Endothelial cell of umbilical vein (primary cell): ENCODE measurements around the gene NDUFAF7. TPM values are rescaled to one million over a fixed set of nuclear protein-coding genes. Genes with fewer than 3 reads are reported as not detected.
A peak's percentile ranks its signal among the peaks of the same experiment; 100 is the strongest.
"Not testable (repeated sequence)": the region's sequence is repeated elsewhere in the genome, so short reads cannot be mapped to it uniquely, and the experiment has no call there.

Source experiments
- BruUV-seq: library from RNA; stranded (reverse); fragments of 400-500 nt; replicated peaks from 2 replicates; lab custom pipeline; 2021; lab: Mats Ljungman, UMichigan
- CTCF ChIA-PET: fragments of 300-600, 350-600 bp; sonication (Branson Sonifier 250); formaldehyde crosslinking; loops from one replicate; lab custom pipeline; 2021; ENCODE audit warnings: antibody characterized with exemption, inconsistent platforms; lab: Charles Lee
- POLR2A ChIA-PET: fragments of 300-600, 350-600 bp; sonication (Branson Sonifier 250); formaldehyde crosslinking; loops from one replicate; lab custom pipeline; 2021; ENCODE audit warnings: antibody characterized with exemption, inconsistent platforms; lab: Charles Lee
- DNase-seq: peaks from one replicate; pipeline ENCODE4 v3.0.0-alpha.2; 2011; ENCODE audit warnings: low read depth, low spot score
- FAIRE-seq: peaks from 2 replicates; lab custom pipeline; 2011; peaks lifted over from hg19 to GRCh38; lab: Jason Lieb, UNC
- H2AFZ ChIP-seq: 2 replicates; pipeline ENCODE4 v1.6.0; 2012; ENCODE audit warnings: low read depth, low read length, control low read depth, inconsistent platforms
- H3K27ac ChIP-seq: 2 replicates; pipeline ENCODE4 v1.5.1; 2011; ENCODE audit warnings: low read depth, mild to moderate bottlenecking, control low read depth, low read length, moderate library complexity; ENCODE audit not compliant: insufficient read depth
- H3K27me3 ChIP-seq, 2 experiments: 2 replicates each; pipeline versions ENCODE4 v1.6.0 to v1.6.1; 2011; ENCODE audit warnings: low read length in 2 of 2, mixed read lengths in 1 of 2; ENCODE audit not compliant: control insufficient read depth in 2 of 2, insufficient read depth in 2 of 2
- H3K36me3 ChIP-seq, 2 experiments: 2 replicates in 1 of 2; 3 replicates in 1 of 2; pipeline ENCODE4 v1.5.1; 2011; ENCODE audit warnings: low read length in 2 of 2, mild to moderate bottlenecking in 1 of 2, moderate library complexity in 1 of 2; ENCODE audit not compliant: control insufficient read depth in 2 of 2, insufficient read depth in 2 of 2; ENCODE audit errors: extremely low read depth in 1 of 2
- H3K4me1 ChIP-seq: 3 replicates; pipeline ENCODE4 v1.5.1; 2011; ENCODE audit warnings: mild to moderate bottlenecking, low read length; ENCODE audit not compliant: control insufficient read depth, insufficient read depth; ENCODE audit errors: extremely low read depth
- H3K4me2 ChIP-seq: 2 replicates; pipeline ENCODE4 v1.6.1; 2011; ENCODE audit warnings: low read length, control low read depth, mixed read lengths; ENCODE audit not compliant: insufficient read depth
- H3K4me3 ChIP-seq, 3 experiments: fragments of 200-600 bp in 1 of 3; sonication (generic), shearing (Covaris generic) in 1 of 3; replicated peaks in 1 of 3; 2 replicates each; pipeline ENCODE4 v1.5.1; 2011 to 2016; ENCODE audit warnings: control low read depth in 3 of 3, low read length in 3 of 3, mild to moderate bottlenecking in 2 of 3, inconsistent platforms in 1 of 3, low read depth in 1 of 3, moderate library complexity in 1 of 3; ENCODE audit not compliant: insufficient read depth in 1 of 3
- H3K79me2 ChIP-seq: 2 replicates; pipeline ENCODE4 v1.6.0; 2012; ENCODE audit warnings: low read length, inconsistent platforms; ENCODE audit not compliant: control insufficient read depth, insufficient read depth
- H3K9ac ChIP-seq: replicated peaks from 2 replicates; pipeline ENCODE3; 2011; ENCODE audit warnings: low read length, control low read depth; ENCODE audit not compliant: insufficient read depth; ENCODE audit errors: extremely low read depth
- H3K9me1 ChIP-seq: replicated peaks from 3 replicates; pipeline ENCODE4 v1.6.0; 2011; ENCODE audit warnings: mild to moderate bottlenecking, low read length; ENCODE audit not compliant: control insufficient read depth, insufficient read depth; ENCODE audit errors: extremely low read depth
- H3K9me3 ChIP-seq: replicated peaks from 2 replicates; pipeline ENCODE4 v1.5.1; 2012; ENCODE audit warnings: low read length, inconsistent platforms; ENCODE audit not compliant: control insufficient read depth, insufficient read depth
- H4K20me1 ChIP-seq: replicated peaks from 2 replicates; pipeline ENCODE3; 2011; ENCODE audit warnings: mild to moderate bottlenecking, low read length; ENCODE audit not compliant: control insufficient read depth, insufficient read depth; ENCODE audit errors: extremely low read depth
- CTCF ChIP-seq, 2 donors: IDR thresholded peaks; 1 replicate in 1 of 2; 2 replicates in 1 of 2; pipeline ENCODE4 v1.5.1; 2011; ENCODE audit warnings: low read length in 2 of 2, mild to moderate bottlenecking in 2 of 2, moderate library complexity in 2 of 2, control low read depth in 1 of 2, inconsistent platforms in 1 of 2, low read depth in 1 of 2; ENCODE audit not compliant: insufficient read depth in 1 of 2; ENCODE audit errors: extremely low read depth in 1 of 2
- EZH2 ChIP-seq: IDR thresholded peaks from 2 replicates; pipeline ENCODE4 v1.6.1; 2012; ENCODE audit warnings: borderline replicate concordance, low read depth, mild to moderate bottlenecking, moderate library complexity, low read length, inconsistent platforms; ENCODE audit not compliant: severe bottlenecking
- FOS ChIP-seq: IDR thresholded peaks from 2 replicates; pipeline ENCODE4 v1.6.1; 2011; ENCODE audit warnings: mild to moderate bottlenecking, low read length, moderate library complexity, borderline replicate concordance; ENCODE audit not compliant: insufficient read depth
- GATA2 ChIP-seq: IDR thresholded peaks from 2 replicates; pipeline ENCODE4 v1.7.0; 2011; ENCODE audit warnings: low read depth, mild to moderate bottlenecking, moderate library complexity, mixed read lengths, low read length; ENCODE audit not compliant: insufficient read length, insufficient read depth
- JUN ChIP-seq: IDR thresholded peaks from 2 replicates; pipeline ENCODE4 v1.6.1; 2011; ENCODE audit warnings: borderline replicate concordance, low read depth; ENCODE audit not compliant: insufficient read length, insufficient read depth
- MYC ChIP-seq: IDR thresholded peaks from one replicate; pipeline ENCODE4 v1.6.1; 2011; ENCODE audit warnings: mild to moderate bottlenecking, low read depth, low read length
- POLR2A ChIP-seq: IDR thresholded peaks from 2 replicates; pipeline ENCODE4 v1.6.1; 2012; ENCODE audit warnings: low read depth, mild to moderate bottlenecking, control low read depth, low read length
- POLR2AphosphoS5 ChIP-seq: IDR thresholded peaks from 2 replicates; pipeline ENCODE4 v1.6.1; 2012; ENCODE audit warnings: low read depth, mild to moderate bottlenecking, control low read depth, low read length, moderate library complexity; ENCODE audit not compliant: insufficient read depth
- dilution Hi-C: fragments of 300-500 bp; cut with MboI; formaldehyde crosslinking; loops from one replicate; pipeline ENCODE4 v1.15.0; 2019; ENCODE audit warnings: low sequenced_read_pairs; ENCODE audit not compliant: extremely low pct_ligation_motif_present
- intact Hi-C: fragments of 100-400 bp; cut with micrococcal nuclease; formaldehyde crosslinking; loops from one replicate; pipeline ENCODE4 v1.10.0; 2022
- polyA plus RNA-seq, 4 experiments: library from polyadenylated mRNA; depleted of rRNA in 3 of 4; stranded (reverse) in 3 of 4; unstranded in 1 of 4; fragments of >200 nt; gene quantifications; 2 replicates each; pipeline versions ENCODE4 v1.2.1 to v1.2.3, GENCODE V29; 2011 to 2012; ENCODE audit warnings: missing spikeins in 1 of 4
- total RNA-seq: library from RNA; stranded (reverse); gene quantifications from 2 replicates; pipeline ENCODE4 v1.2.3, GENCODE V29; 2021
- TF ChIP-seq, protein P1 (sequence below): IDR thresholded peaks from 2 replicates; pipeline ENCODE4 v1.6.1; 2011; ENCODE audit not compliant: insufficient read depth, insufficient read length

The NDUFAF7 gene
- total and polyA plus RNA-seq, 2 donors (not counting 3 experiments of a cell fraction or from before 2014, with no cell fraction given): 11.6 to 23.4 TPM

DNA sequence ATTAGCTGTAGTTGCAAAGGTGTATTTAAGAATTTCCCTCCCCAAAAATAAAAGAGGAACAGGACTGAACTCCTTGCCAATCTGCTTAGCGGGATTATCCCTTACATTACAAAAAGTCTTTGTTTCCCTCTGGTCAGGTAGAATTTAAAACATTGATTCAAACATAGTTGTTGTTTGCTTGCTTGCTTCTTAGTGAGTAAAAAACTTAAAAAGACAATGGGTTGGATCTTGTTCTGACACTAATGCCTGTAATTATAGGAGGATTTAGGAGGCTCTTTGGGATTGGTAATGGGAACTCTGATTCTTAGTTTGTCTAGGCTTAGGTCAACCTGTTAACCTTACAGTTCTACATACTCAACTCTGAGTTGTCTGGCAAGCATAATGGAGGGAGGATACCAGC, 38.9 kb upstream of the NDUFAF7 start:
- H3K9ac ChIP-seq: no peak overlapping the region
- H3K27me3 ChIP-seq: no peaks in the 10 kb centered on the region
- BruUV-seq: no TSS peak
- no peak overlapping the region for H3K27ac ChIP-seq
- ChIA-PET CTCF (interaction anchor here (1.6 kb wide), 1 partner anchor 9 kb away, joined by 5 read pairs; no protein-coding TSS in a partner anchor), POLR2A (no interaction called here)
- H3K4me3 ChIP-seq: no peak overlapping the region
- no peak overlapping the region for H2AFZ ChIP-seq
- no peaks in the 10 kb centered on the region for H3K9me3 ChIP-seq
- H3K9me1 ChIP-seq: no peaks in the 10 kb centered on the region
- H3K36me3 ChIP-seq: no peaks in the 10 kb centered on the region
- peaks cover 8% of the 10 kb centered on the region for H3K79me2 ChIP-seq
- intact Hi-C loops (no loop called here), dilution Hi-C loops (no loop called here)
- H3K4me2 ChIP-seq: no peak overlapping the region
- DNase-seq: no peak
- peaks cover 12% of the 10 kb centered on the region for H3K4me1 ChIP-seq
- FAIRE-seq: no peak
- no peak for TF ChIP-seq CTCF (IDR thresholded peaks at IDR 0.05; ENCODE audit: extremely low read depth in 1 of 2, insufficient read depth in 1 of 2, low read depth in 1 of 2, low read length in 2 of 2)
- TF ChIP-seq GATA2: no peak
- TF ChIP-seq FOS: no peak
- TF ChIP-seq EZH2: no peak
- TF ChIP-seq MYC: no peak
- TF ChIP-seq, protein P1, sequence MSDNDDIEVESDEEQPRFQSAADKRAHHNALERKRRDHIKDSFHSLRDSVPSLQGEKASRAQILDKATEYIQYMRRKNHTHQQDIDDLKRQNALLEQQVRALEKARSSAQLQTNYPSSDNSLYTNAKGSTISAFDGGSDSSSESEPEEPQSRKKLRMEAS: no peak
- no peak for TF ChIP-seq POLR2AphosphoS5
- TF ChIP-seq POLR2A: no peak
- TF ChIP-seq JUN: no peak
- H4K20me1 ChIP-seq: no peaks in the 10 kb centered on the region

- CTCF ChIA-PET, H3K4me1 ChIP-seq, POLR2A ChIA-PET, H3K9me3 ChIP-seq, H3K36me3 ChIP-seq, H4K20me1 ChIP-seq, DNase-seq, H3K9me1 ChIP-seq, H3K27me3 ChIP-seq, dilution Hi-C loops, H3K9ac ChIP-seq, BruUV-seq, FAIRE-seq: not testable (repeated sequence)
- Histone ChIP-seq H3K79me2 (peaks cover 26% of the 10 kb centered on the region), H3K4me2 (peak overlapping the region; percentile 91), H3K27ac (peak overlapping the region; percentile 56), H3K4me3 (peak overlapping the region; percentile 45 to 71 (median 50)), H2AFZ (peak overlapping the region; percentile 91)
- intact Hi-C loops: loop anchor here (1.0 to 5.0 kb wide), 3 partner anchors 14 to 39 kb away; partner anchors contain the start of genes CEBPZ, EIF2AK2 and NDUFAF7
These were observed 35.6 kb upstream of the NDUFAF7 start for GRCh38 chr2:37195862-37196319.
